CD4-positive, alpha-beta memory T cell (primary cell): ENCODE measurements around the gene SH2D2A. TPM values are rescaled to one million over a fixed set of nuclear protein-coding genes. Genes with fewer than 3 reads are reported as not detected.
A peak's percentile ranks its signal among the peaks of the same experiment; 100 is the strongest.

Experiments
- CTCF ChIA-PET: fragments of 350-600 bp; sonication (Branson Sonifier 250); formaldehyde crosslinking; loops from one replicate; lab custom pipeline; 2021; ENCODE audit warnings: inconsistent platforms; ENCODE audit not compliant: partially characterized antibody; lab: Charles Lee
- POLR2A ChIA-PET: fragments of 350-600 bp; sonication (Branson Sonifier 250); formaldehyde crosslinking; loops from one replicate; lab custom pipeline; 2021; ENCODE audit not compliant: partially characterized antibody; lab: Charles Lee
- DNase-seq, 5 donors: peaks; one replicate each; pipeline versions ENCODE4 v3.0.0 to v3.0.0-alpha.2; 2020 to 2022; ENCODE audit warnings: mixed read lengths in 1 of 5
- H3K27ac ChIP-seq: one replicate; pipeline ENCODE4 v1.7.0; 2013; ENCODE audit warnings: low read depth, low read length
- H3K27me3 ChIP-seq: 2 replicates; pipeline ENCODE4 v1.7.0; 2013; ENCODE audit warnings: mild to moderate bottlenecking, low read length, moderate library complexity; ENCODE audit not compliant: insufficient read depth
- H3K36me3 ChIP-seq: 2 replicates; pipeline ENCODE4 v1.7.0; 2013; ENCODE audit warnings: mild to moderate bottlenecking, low read length, moderate library complexity; ENCODE audit not compliant: insufficient read depth
- H3K4me1 ChIP-seq: 2 replicates; pipeline ENCODE4 v1.7.0; 2013; ENCODE audit warnings: mild to moderate bottlenecking, low read length, moderate library complexity; ENCODE audit not compliant: insufficient read depth
- H3K4me3 ChIP-seq, 2 donors: one replicate each; pipeline ENCODE4 v1.7.0; 2013; ENCODE audit warnings: low read length in 2 of 2, mild to moderate bottlenecking in 1 of 2
- H3K9me3 ChIP-seq, 2 donors: one replicate each; pipeline ENCODE4 v1.7.0; 2013; ENCODE audit warnings: low read length in 2 of 2, control low read depth in 1 of 2; ENCODE audit not compliant: control insufficient read depth in 1 of 2
- H3K27ac Mint-ChIP-seq, 7 donors: one replicate each; pipeline ENCODE4 v1.8.0; 2020 to 2021; ENCODE audit warnings: mixed read lengths in 7 of 7, mild to moderate bottlenecking in 6 of 7, inconsistent platforms in 3 of 7, moderate library complexity in 3 of 7
- H3K27me3 Mint-ChIP-seq, 2 donors: one replicate each; pipeline ENCODE4 v1.8.0; 2020 to 2021; ENCODE audit warnings: mixed read lengths in 2 of 2
- H3K36me3 Mint-ChIP-seq, 2 donors: one replicate each; pipeline ENCODE4 v1.8.0; 2020 to 2021; ENCODE audit warnings: mixed read lengths in 2 of 2, inconsistent platforms in 1 of 2, mild to moderate bottlenecking in 1 of 2
- H3K4me1 Mint-ChIP-seq, 4 donors: one replicate each; pipeline ENCODE4 v1.8.0; 2020 to 2021; ENCODE audit warnings: mixed read lengths in 4 of 4, mild to moderate bottlenecking in 1 of 4
- H3K4me3 Mint-ChIP-seq, 8 donors: one replicate each; pipeline ENCODE4 v1.8.0; 2020 to 2021; ENCODE audit warnings: mixed read lengths in 8 of 8, mild to moderate bottlenecking in 7 of 8, moderate library complexity in 6 of 8, inconsistent platforms in 3 of 8
- H3K9me3 Mint-ChIP-seq, 8 donors: one replicate each; pipeline ENCODE4 v1.8.0; 2020 to 2021; ENCODE audit warnings: mixed read lengths in 8 of 8, mild to moderate bottlenecking in 5 of 8, inconsistent platforms in 3 of 8, moderate library complexity in 1 of 8
- intact Hi-C: fragments of 100-400 bp; cut with micrococcal nuclease; formaldehyde crosslinking; loops from one replicate; pipeline ENCODE4 v1.15.1; 2023
- polyA plus RNA-seq, 2 donors: library from polyadenylated mRNA; unstranded; fragments of 300-500 nt; fragmentation: Illumina TruSeq; gene quantifications; one replicate each; pipeline ENCODE4 v1.2.3, GENCODE V29; 2021
- total RNA-seq, 2 experiments: library from RNA; stranded (reverse); gene quantifications; one replicate each; pipeline ENCODE4 v1.2.3, GENCODE V29; 2021

SH2D2A gene
- total and polyA plus RNA-seq, 4 experiments from 2014 or later: 29.1 to 63.6 (median 54.5) TPM

GRCh38 chr1:156772222-156772621, 44.4 kb downstream of the SH2D2A start:
- peaks cover 66% of the 10 kb centered on the region for H3K4me1 ChIP-seq
- no peak overlapping the region for H3K4me3 ChIP-seq
- Mint-ChIP-seq H3K4me1 (peaks cover 38 to 70% (median 59%) of the 10 kb centered on the region in 4 donors), H3K36me3 (peaks cover 32 to 36% of the 10 kb centered on the region in 2 donors), H3K27me3 (no peaks in the 10 kb centered on the region), H3K4me3 (no peak overlapping the region), H3K27ac (peak overlapping the region in 2 of 7 donors; percentile 60 to 73), H3K9me3 (no peaks in the 10 kb centered on the region)
- peaks cover 17% of the 10 kb centered on the region for H3K36me3 ChIP-seq
- intact Hi-C loops: no loop called here
- no peaks in the 10 kb centered on the region for H3K9me3 ChIP-seq
- H3K27ac ChIP-seq: no peak overlapping the region
- DNase-seq: no peak
- no peaks in the 10 kb centered on the region for H3K27me3 ChIP-seq
- ChIA-PET CTCF (interaction anchor here (0.7 to 8.7 kb wide), 4 partner anchors 44 to 148 kb away, joined by 3 to 91 read pairs (median 6); partner anchors contain the start of genes ISG20L2, METTL25B and NTRK1), POLR2A (interaction anchor here (1.2 kb wide), 1 partner anchor 31 kb away, joined by 3 read pairs; the partner anchor contains the start of gene MRPL24)

- ChIA-PET POLR2A (interaction anchor here (1.3 to 4.7 kb wide), 4 partner anchors 17 to 41 kb away, joined by 6 to 158 read pairs (median 54); partner anchors contain the start of genes HDGF, ISG20L2, METTL25B and MRPL24), CTCF (interaction anchor here (0.7 to 8.7 kb wide), 8 partner anchors 11 to 92 kb away, joined by 3 to 91 read pairs (median 3); partner anchors contain the start of genes ISG20L2, METTL25B, MRPL24 and NTRK1)
- no peaks in the 10 kb centered on the region for H3K9me3 ChIP-seq
- H3K36me3 Mint-ChIP-seq: peaks cover 26 to 30% of the 10 kb centered on the region in 2 donors
- intact Hi-C loops: no loop called here
- peak overlapping the region; percentile 98 for H3K27ac ChIP-seq
- H3K4me3 Mint-ChIP-seq: peak overlapping the region in 1 of 8 donors; percentile 80
- no peak for DNase-seq
- H3K4me1 ChIP-seq: peaks cover 62% of the 10 kb centered on the region
- H3K4me1 Mint-ChIP-seq: peaks cover 36 to 54% (median 49%) of the 10 kb centered on the region in 4 donors
- H3K36me3 ChIP-seq: peaks cover 17% of the 10 kb centered on the region
- H3K4me3 ChIP-seq: peak overlapping the region; percentile 98 to 99
- no peaks in the 10 kb centered on the region for H3K9me3 Mint-ChIP-seq
- H3K27ac Mint-ChIP-seq: no peak overlapping the region
- no peaks in the 10 kb centered on the region for H3K27me3 Mint-ChIP-seq
- no peaks in the 10 kb centered on the region for H3K27me3 ChIP-seq
These were observed 47.9 kb downstream of the SH2D2A start for GRCh38 chr1:156768610-156769295.

GRCh38 chr1:156767879-156768604, 48.6 kb downstream of the SH2D2A start:
- Mint-ChIP-seq H3K4me1 (peaks cover 31 to 47% (median 42%) of the 10 kb centered on the region in 4 donors), H3K27ac (no peak overlapping the region), H3K36me3 (peaks cover 20 to 26% of the 10 kb centered on the region in 2 donors), H3K27me3 (no peaks in the 10 kb centered on the region), H3K4me3 (no peak overlapping the region), H3K9me3 (no peaks in the 10 kb centered on the region)
- intact Hi-C loops: loop anchor here (1.0 kb wide), 8 partner anchors 17 to 486 kb away; partner anchors contain the start of genes CCT3, HDGF, ISG20L2 and METTL25B
- H3K36me3 ChIP-seq: peaks cover 9% of the 10 kb centered on the region
- CTCF ChIA-PET: interaction anchor here (0.7 to 8.7 kb wide), 11 partner anchors 10 to 92 kb away, joined by 3 to 91 read pairs (median 4); partner anchors contain the start of genes ISG20L2, METTL25B, MRPL24 and NTRK1
- H3K27ac ChIP-seq: peak overlapping the region; percentile 98
- POLR2A ChIA-PET: interaction anchor here (0.9 to 7.8 kb wide), 16 partner anchors 9 to 485 kb away, joined by 3 to 158 read pairs (median 6); partner anchors contain the start of genes HDGF, ISG20L2, MEF2D and METTL25B
- no peaks in the 10 kb centered on the region for H3K27me3 ChIP-seq
- peaks cover 55% of the 10 kb centered on the region for H3K4me1 ChIP-seq
- peak overlapping the region; percentile 98 to 99 for H3K4me3 ChIP-seq
- H3K9me3 ChIP-seq: no peaks in the 10 kb centered on the region
- DNase-seq: peak in 2 of 5 donors; percentile 28 to 75

GRCh38 chr1:156767101-156767878, 49.4 kb downstream of the SH2D2A start, which contains the start of gene PRCC:
PRCC (plus strand) TSS chr1:156767535; CDS start chr1:156767772, 237 bp downstream.
- H3K9me3 ChIP-seq: no peaks in the 10 kb centered on the region
- peak within 1 kb of the TSS; percentile 98 to 99 for H3K4me3 ChIP-seq
- peak; percentile 97 to 100 (median 99) for DNase-seq
- no peaks in the 10 kb centered on the region for H3K9me3 Mint-ChIP-seq
- intact Hi-C loops: loop anchor here (1.0 kb wide), 8 partner anchors 16 to 485 kb away; partner anchors contain the start of genes CCT3, HDGF, ISG20L2 and METTL25B
- H3K27ac Mint-ChIP-seq: no peak within 1 kb of the TSS
- H3K36me3 Mint-ChIP-seq: peaks cover 19 to 20% of the 10 kb centered on the region in 2 donors
- peaks cover 6% of the 10 kb centered on the region for H3K36me3 ChIP-seq
- CTCF ChIA-PET: interaction anchor here (1.2 to 8.7 kb wide), 9 partner anchors 15 to 93 kb away, joined by 3 to 91 read pairs (median 4); partner anchors contain the start of genes CRABP2, ISG20L2, METTL25B and MRPL24
- no peak within 1 kb of the TSS for H3K4me3 Mint-ChIP-seq
- no peaks in the 10 kb centered on the region for H3K27me3 Mint-ChIP-seq
- H3K4me1 ChIP-seq: peaks cover 48% of the 10 kb centered on the region
- H3K4me1 Mint-ChIP-seq: peaks cover 24 to 39% (median 34%) of the 10 kb centered on the region in 4 donors
- H3K27ac ChIP-seq: peak within 1 kb of the TSS; percentile 98
- no peaks in the 10 kb centered on the region for H3K27me3 ChIP-seq
- POLR2A ChIA-PET: interaction anchor here (0.8 to 7.8 kb wide), 24 partner anchors 9 to 484 kb away, joined by 3 to 158 read pairs (median 4); partner anchors contain the start of genes HDGF, ISG20L2, MEF2D and METTL25B

GRCh38 chr1:156766298-156767100, 50.1 kb downstream of the SH2D2A start:
- POLR2A ChIA-PET: interaction anchor here (0.8 to 7.8 kb wide), 22 partner anchors 8 to 484 kb away, joined by 3 to 158 read pairs (median 4); partner anchors contain the start of genes HDGF, ISG20L2, MEF2D and METTL25B
- intact Hi-C loops: loop anchor here (1.0 kb wide), 8 partner anchors 15 to 484 kb away; partner anchors contain the start of genes CCT3, HDGF, ISG20L2 and METTL25B
- CTCF ChIA-PET: interaction anchor here (1.2 to 8.7 kb wide), 8 partner anchors 14 to 94 kb away, joined by 3 to 91 read pairs (median 6); partner anchors contain the start of genes CRABP2, ISG20L2, METTL25B and MRPL24
- Mint-ChIP-seq H3K27ac (no peak overlapping the region), H3K4me3 (no peak overlapping the region), H3K27me3 (no peaks in the 10 kb centered on the region), H3K4me1 (peaks cover 24 to 36% (median 31%) of the 10 kb centered on the region in 4 donors), H3K9me3 (no peaks in the 10 kb centered on the region), H3K36me3 (peaks cover 16 to 20% of the 10 kb centered on the region in 2 donors)
- Histone ChIP-seq H3K27ac (peak overlapping the region; percentile 98), H3K27me3 (no peaks in the 10 kb centered on the region), H3K9me3 (no peaks in the 10 kb centered on the region), H3K36me3 (peaks cover 6% of the 10 kb centered on the region), H3K4me1 (peaks cover 44% of the 10 kb centered on the region), H3K4me3 (peak overlapping the region; percentile 89 to 99)
- no peak for DNase-seq
